GM19025 (cell line): ENCODE data around the gene STARD7.
A peak's percentile ranks its signal among the peaks of the same experiment; 100 is the strongest.

Experiments used
- ATAC-seq: cut with Tn5 transposase; IDR thresholded peaks from one replicate; pipeline ENCODE4 v1.9.1; 2021; ENCODE audit warnings: mild to moderate bottlenecking, low read depth, moderate library complexity; ENCODE audit not compliant: unreplicated experiment

Gene STARD7

GRCh38 chr2:96201338-96201737 is 7.3 kb downstream of the STARD7 start:
- ATAC-seq = no peak

DNA sequence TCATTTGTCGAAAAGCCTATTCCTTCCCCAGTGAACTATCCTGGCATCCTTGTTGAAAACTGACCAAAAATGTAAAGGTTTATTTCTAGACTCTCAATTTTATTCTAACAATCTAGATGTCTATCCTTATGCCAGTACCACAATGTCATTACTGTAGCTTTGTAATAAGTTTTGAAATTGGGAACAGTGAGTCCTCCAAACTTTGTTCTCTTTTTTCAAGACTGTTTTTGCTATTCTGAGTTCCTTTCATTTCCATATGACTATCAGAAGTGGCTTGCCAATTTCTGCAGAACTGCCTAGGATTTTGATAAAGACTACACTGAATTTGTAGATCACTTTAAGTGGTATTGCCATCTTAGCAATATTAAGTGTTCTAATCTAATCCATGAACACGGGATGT is 9.7 kb downstream of the STARD7 start:
- ATAC-seq = no peak

DNA sequence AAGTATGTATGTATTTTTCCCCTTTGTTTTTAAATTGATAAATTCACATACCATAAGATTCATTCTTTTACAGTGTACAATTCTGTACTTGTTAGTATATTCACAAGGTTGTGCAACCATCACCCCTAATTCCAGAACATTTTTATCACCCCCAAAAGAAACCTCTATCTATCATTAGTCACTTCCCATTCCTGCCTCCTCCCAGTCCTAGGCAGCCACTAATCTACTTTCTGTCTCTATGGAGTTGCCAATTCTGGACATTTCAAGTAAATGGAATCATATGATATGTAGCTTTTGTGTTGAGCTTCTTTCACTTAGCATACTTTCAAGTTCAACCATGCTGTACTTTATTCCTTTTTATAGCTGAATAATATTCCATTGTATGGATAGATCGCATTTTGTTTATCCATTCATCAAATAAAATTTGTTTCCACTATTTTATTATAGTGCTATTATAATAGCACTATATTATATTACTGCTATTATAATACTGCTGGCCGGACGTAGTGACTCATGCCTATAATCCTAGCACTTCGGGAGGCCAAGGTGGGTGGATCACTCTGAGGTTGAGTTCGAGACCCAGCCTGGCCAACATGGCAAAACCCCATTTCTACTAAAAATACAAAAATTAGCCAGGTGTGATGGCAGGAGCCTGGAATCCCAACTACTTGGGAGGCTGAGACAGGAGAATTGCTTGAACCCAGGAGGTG is 10.9 kb downstream of the STARD7 start:
- ATAC-seq = no peak

- ATAC-seq = no peak
Observed at GRCh38 chr2:96195410-96196066, 13.1 kb downstream of the STARD7 start.

DNA sequence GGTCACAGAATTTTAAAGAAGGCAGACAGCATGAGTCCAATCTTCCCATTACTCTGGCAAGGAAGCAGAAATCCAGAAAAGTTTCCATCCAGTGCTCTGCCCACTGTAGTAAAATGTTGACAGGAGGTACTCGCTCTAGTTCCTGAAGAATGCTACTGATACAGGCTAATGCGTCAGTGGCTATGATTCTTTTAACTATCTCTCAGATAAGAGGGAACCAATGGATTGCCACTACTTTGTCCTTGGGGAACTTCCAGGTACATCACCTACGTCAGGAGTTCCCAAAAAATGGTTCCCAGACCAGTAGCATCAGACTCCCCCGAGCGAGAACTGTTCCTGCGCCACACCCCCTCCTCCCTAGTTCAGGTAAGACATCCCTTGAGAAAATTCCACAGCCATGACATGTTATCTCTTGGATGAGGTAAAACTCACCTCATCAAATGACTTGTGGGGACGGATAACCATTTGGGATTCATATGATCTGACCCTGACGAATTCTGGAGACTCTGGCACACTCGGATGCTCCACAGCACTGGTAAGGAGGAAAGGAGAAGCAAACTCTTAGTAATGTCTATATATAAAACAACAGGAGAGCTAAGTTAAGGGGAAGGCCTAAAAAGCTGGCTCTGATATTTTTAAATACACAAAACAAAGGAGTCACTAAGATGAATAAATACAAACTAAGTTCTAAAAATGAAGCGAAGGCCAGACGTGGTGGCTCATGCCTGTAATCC is 16.5 kb downstream of the STARD7 start:
- no peak for ATAC-seq

DNA sequence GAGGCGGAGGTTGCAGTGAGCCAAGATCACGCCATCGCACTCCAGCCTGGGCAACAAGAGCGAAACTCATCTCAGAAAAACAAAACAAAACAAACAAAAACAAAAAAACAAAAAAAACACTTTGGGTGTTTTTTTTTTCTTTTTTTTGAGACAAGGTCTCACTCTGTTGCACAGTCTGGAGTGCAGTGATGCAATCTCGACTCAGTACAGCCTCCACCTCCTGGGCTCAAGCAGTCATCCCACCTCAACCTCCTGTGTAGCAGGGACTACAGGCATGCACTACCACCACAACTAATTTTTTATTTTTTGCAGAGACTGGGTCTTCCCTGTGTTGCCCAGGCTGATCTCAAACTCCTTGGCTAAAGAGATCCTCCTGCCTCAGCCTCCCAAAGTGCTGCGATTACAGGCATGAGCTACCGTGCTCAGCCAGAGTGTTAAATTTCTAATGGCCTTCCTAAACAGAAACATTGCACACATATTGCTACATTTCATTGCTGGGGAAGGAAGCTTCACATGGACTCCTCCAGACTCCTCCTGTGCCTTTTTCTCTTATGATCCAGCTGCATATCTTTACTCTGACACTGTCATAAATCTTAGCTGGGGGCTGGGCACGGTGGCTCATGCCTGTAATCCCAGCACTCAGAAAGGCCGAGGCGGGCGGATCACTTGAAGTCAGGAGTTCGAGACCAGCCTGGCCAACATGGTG is 19.7 kb downstream of the STARD7 start:
- no peak for ATAC-seq

GRCh38 chr2:96186562-96186961 is 22.1 kb downstream of the STARD7 start:
- ATAC-seq = no peak

DNA sequence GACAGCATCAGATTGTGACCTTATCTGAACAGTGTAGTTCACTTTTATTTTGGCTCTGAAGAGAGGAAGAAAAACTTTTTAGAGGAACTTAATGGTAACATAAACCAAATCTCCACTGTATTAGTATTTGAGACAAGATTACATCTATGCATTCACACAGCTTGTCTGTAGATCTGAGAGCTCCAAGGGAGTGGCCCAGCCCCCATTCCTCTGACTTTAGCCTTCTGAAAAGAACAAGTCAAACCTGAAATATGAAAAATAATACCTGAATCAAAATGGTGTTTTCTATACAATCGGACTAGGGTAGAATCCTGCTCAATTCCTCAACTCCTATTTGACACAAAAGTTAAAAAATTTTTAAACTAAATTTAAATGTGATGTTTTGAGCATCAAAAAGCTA is 23.1 kb downstream of the STARD7 start:
- no peak for ATAC-seq

DNA sequence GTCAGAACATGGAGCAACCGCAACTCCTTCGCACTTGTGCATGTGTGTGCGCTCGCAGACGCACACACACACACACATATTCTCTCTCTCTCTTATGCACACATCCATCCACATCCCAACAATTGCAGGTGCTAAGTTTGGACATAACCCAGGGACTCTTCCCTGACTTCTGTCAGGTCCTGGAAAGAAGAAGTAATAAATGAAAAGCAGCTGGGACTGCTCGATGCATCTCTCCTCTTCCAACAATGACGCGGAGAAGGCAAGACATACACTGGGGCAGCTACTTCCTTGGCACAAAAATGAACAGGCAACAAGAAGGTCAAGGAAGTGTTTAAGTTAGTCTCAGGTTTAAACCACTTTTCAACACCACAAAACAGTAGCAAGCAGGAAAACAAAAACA is 23.6 kb downstream of the STARD7 start:
- ATAC-seq = no peak

DNA sequence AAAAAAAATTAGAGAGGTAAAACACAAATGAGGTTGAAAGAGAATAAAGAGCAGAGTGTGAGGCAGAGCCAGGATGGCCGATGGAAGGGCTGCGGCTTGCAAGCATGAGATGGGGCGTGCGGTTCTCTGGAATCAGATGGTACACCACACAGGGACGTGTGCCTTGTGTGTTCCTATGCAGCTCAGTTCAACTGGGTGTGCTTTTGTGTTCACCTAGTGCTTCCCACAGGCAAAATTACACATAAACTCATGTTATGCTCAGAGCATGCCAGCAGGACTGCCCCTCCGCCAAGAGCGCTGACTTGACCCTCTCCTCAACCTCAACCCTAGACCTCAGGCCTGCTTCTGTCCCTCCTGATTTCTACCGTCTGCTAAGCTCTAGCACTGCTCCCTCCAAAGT is 24.4 kb downstream of the STARD7 start:
- no peak for ATAC-seq

- no peak for ATAC-seq
Observed at GRCh38 chr2:96181529-96181928, 27.1 kb downstream of the STARD7 start.

DNA sequence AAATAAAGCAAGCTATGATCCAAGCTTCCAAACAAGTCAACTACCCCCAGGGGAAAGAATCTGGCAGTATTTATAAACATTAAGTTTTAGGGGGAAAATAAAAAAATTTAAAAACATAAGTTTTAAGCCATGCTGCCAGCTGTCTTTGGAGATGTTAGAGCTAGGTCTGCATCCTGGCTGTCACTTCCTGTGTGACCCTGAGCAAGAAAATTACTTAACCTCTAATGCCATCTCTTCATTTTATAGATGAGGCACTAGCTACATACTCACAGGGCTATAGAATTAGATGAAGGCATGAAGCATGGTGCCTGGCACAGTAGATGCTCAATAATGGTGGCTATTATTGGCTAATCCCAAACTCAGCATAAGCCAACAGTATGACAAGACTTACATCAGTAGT is 28.1 kb downstream of the STARD7 start:
- no peak for ATAC-seq

- ATAC-seq = no peak
Observed at GRCh38 chr2:96180002-96180401, 28.6 kb downstream of the STARD7 start.

DNA sequence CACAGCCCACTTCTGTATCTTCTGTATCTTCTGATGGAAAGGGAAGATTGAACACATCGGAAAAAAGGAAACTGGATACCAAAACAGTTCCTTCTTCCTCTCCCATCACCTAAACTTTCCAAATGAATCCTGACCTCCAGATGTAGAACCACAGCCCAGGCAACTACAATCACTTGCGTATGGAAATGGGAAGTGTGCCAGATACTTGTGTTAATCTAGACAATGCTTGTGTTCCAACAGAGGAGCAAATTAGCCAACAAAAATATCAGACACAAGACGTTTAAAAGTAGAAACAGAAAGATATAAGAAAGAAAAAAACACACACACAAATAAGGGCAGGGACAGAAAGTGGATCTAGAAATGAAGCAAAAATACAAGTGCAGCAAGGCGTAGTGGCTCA is 32.0 kb downstream of the STARD7 start:
- ATAC-seq = no peak

DNA sequence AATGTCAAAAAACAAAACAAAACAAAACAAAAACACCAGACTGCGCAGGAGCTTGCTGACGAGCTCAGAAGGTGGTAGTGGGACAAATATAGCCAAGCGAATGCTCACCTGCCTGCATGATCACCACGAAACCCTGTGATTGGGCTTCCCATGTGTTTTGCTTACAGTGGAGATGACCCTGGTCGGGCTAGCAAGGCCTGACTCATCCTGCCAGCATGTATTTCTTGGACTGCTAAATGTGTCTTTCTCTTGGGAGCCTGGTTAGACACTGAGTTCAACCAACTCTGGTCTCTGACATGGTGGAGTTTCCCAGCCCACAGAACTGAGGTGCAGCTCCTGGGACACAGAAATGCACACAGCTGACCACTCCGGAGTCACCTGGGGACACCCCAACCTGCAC is 32.7 kb downstream of the STARD7 start:
- ATAC-seq = no peak

GRCh38 chr2:96174251-96175144 is 34.1 kb downstream of the STARD7 start:
- ATAC-seq = peak; percentile 68

DNA sequence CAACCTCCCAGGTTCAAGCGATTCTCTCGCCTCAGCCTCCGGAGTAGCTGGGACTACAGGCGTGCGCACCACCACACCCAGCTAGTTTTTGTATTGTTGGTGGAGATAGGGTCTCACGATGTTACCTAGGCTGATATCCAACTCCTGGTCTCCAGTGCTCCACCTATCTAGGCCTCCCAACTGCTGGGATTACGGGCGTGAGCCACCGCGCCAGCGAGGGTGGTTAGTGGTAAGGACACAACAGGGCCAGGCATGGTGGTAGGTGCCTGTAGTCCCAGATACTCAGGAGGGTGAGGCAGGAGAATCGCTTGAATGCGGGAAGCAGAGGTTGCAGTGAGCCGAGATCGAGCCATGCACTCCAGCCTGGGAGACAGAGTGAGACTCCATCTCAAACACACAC is 36.8 kb downstream of the STARD7 start:
- no peak for ATAC-seq

DNA sequence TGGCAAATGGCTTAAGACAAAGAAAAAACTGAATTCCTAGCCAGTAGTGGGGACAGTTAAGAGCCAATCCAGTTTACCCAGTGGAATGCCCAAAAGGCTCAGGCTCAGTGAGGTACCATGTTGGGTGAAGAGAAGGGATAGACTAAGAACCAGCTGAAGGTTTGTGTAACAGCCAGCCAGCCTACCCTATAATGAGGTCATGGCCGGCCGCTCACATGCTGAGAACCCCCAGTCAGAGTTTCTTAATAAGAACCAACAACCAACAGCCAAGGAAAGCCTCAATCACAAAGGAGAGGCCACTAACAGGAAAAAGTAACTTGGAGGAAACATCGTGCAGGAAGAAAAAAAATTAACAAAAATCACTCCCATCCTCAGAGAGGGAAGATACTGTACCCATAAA is 38.0 kb downstream of the STARD7 start:
- no peak for ATAC-seq

DNA sequence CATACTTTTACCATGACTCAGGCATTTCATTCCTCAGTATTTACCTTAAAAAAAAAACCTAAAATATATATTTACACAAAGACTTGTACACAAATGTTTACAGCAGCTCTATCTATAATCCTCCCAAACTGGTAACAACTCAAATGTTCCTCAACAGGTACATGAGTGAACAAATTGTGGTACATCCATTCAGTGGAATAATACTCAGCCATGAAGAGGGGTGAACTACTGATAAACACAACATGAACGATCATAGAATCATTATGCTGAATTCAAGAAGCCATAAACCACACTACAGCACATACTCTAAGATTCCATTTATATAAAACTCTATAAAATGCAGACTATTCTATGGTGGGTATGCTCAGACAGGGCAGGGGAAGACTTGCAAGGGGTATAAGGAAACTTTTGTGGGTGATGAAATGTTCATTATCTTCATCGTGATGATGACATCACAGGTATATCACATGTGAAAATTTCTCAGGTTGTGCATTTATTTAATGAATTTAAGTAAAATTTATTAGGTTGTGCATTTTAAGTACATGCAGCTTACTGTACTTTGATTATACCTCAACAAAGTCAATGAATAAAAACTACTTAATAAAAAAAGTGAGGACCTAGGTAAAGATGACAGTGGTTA is 38.6 kb downstream of the STARD7 start:
- no peak for ATAC-seq
